Measurements from ENCODE around the gene C17orf50.

Gene C17orf50

DNA sequence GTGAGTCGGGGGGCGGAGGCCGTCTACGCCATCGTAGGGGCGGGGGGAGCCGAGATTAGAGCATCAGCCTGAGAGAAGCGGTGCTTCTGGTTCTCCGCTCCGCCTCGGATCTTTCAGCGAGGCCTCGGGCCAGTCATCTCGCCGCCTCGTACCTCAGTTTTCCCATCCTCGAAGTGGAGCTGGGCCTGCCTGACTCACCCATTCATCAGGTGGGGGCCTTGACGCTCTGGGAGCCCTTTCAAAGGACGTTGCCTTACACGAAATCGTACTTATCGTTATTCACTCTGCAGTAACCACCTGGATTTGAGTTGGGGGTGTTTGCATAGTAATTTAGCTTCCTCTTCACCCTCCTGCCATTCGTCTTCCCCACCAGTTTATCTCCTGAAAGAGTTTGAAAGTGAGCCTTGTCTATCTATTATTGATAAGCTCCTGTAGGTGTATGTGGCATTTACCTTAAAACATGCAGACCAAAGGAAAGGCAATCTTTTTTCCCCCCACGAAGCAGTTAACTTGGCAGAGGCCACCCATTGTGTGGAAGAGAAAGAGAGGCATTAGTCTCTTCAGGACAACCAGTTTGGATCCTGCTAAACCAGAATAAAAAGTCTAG is 49.3 kb downstream of the C17orf50 start:
- no peak for DNase-seq (ENCODE audit: low read depth)
- H3K4me3 ChIP-seq (replicated peaks; ENCODE audit: low read depth, low read length), result peak overlapping the region; percentile 94
- TF ChIP-seq, protein P1, sequence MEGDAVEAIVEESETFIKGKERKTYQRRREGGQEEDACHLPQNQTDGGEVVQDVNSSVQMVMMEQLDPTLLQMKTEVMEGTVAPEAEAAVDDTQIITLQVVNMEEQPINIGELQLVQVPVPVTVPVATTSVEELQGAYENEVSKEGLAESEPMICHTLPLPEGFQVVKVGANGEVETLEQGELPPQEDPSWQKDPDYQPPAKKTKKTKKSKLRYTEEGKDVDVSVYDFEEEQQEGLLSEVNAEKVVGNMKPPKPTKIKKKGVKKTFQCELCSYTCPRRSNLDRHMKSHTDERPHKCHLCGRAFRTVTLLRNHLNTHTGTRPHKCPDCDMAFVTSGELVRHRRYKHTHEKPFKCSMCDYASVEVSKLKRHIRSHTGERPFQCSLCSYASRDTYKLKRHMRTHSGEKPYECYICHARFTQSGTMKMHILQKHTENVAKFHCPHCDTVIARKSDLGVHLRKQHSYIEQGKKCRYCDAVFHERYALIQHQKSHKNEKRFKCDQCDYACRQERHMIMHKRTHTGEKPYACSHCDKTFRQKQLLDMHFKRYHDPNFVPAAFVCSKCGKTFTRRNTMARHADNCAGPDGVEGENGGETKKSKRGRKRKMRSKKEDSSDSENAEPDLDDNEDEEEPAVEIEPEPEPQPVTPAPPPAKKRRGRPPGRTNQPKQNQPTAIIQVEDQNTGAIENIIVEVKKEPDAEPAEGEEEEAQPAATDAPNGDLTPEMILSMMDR (IDR thresholded peaks at IDR 0.05; ENCODE audit: low read length, missing control alignments), result no peak

DNA sequence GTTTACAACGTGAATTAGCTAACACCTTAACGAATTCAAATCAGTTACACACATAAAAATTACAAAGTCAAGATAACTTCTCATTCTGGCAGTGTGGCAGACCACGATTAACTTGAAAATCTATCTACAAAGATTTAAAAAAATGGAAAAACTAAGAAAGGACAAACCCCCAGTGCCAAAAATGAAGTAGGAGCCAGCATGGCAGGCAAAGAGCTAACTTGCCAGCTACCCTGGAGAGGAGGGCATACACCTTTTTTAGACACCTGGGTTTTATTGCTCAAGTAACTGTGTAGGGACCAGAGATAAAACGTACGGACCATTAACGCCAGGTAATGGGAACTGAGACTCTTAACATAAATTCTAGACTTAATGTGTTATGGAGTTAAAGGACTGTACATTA is 51.1 kb downstream of the C17orf50 start:
- no peak for DNase-seq (ENCODE audit: low read depth)
- TF ChIP-seq, protein P1 (IDR thresholded peaks at IDR 0.05; ENCODE audit: low read length, missing control alignments), result no peak
- no peak overlapping the region for H3K4me3 ChIP-seq (replicated peaks; ENCODE audit: low read depth, low read length)

DNA sequence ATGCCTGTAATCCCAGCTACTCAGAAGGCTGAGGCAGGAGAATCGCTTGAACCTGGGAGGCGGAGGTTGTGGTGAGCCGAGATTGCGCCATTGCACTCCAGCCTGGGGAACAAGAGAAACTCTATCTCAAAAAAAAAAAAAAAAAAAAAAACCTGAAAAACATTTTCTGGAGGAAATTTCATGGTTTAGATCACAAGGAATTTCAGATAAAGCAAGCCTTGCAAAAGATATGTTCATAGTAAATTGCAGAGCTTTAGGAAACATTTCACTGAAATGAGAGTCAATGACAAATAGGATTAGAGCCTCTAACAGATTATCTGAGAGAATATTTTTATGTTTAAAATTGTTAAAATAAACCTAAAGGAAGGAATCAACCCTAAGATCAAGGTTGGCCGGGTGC is 51.8 kb downstream of the C17orf50 start:
- no peak for DNase-seq (ENCODE audit: low read depth)
- TF ChIP-seq, protein P1 (IDR thresholded peaks at IDR 0.05; ENCODE audit: low read length, missing control alignments), result no peak
- H3K4me3 ChIP-seq (replicated peaks; ENCODE audit: low read depth, low read length), result no peak overlapping the region

Measured in fibroblast of pulmonary artery (primary cell).